Measurements from ENCODE around the gene KCTD13.
A peak's percentile ranks its signal among the peaks of the same experiment; 100 is the strongest.

Gene KCTD13

GRCh38 chr16:29901607-29901945 is 24.4 kb downstream of the KCTD13 start:
- Histone ChIP-seq H3K36me3 (ENCODE audit: insufficient read depth, low read length) (no peaks in the 10 kb centered on the region), H3K9me3 (replicated peaks; ENCODE audit: low read length) (no peaks in the 10 kb centered on the region), H3K4me2 (ENCODE audit: low read length) (peak overlapping the region; percentile 95), H3K27me3 (ENCODE audit: control insufficient read depth, insufficient read depth, low read length) (peaks cover 15% of the 10 kb centered on the region), H3K9ac (ENCODE audit: low read depth, low read length) (no peak overlapping the region), H3K4me1 (ENCODE audit: control insufficient read depth, insufficient read depth, low read length) (peaks cover 21% of the 10 kb centered on the region), H3K4me3 (ENCODE audit: low read length) (peak overlapping the region; percentile 68)

- Histone ChIP-seq H3K36me3 (ENCODE audit: insufficient read depth, low read length) (no peaks in the 10 kb centered on the region), H3K9ac (ENCODE audit: low read depth, low read length) (peak overlapping the region; percentile 37), H3K9me3 (replicated peaks; ENCODE audit: low read length) (no peaks in the 10 kb centered on the region), H3K4me2 (ENCODE audit: low read length) (peak overlapping the region; percentile 95), H3K4me3 (ENCODE audit: low read length) (peak overlapping the region; percentile 68), H3K4me1 (ENCODE audit: control insufficient read depth, insufficient read depth, low read length) (peaks cover 21% of the 10 kb centered on the region), H3K27me3 (ENCODE audit: control insufficient read depth, insufficient read depth, low read length) (peaks cover 15% of the 10 kb centered on the region)
Measured at GRCh38 chr16:29900888-29901606, 25.0 kb downstream of the KCTD13 start.

GRCh38 chr16:29900102-29900887 is 25.7 kb downstream of the KCTD13 start, which contains the start of gene ASPHD1:
ASPHD1 (plus strand) TSS chr16:29900488; CDS start chr16:29900972, 484 bp downstream.
- peak within 1 kb of the TSS; percentile 68 for H3K4me3 ChIP-seq (ENCODE audit: low read length)
- H3K27me3 ChIP-seq (ENCODE audit: control insufficient read depth, insufficient read depth, low read length) = peaks cover 22% of the 10 kb centered on the region
- peak within 1 kb of the TSS; percentile 95 for H3K4me2 ChIP-seq (ENCODE audit: low read length)
- H3K9me3 ChIP-seq (replicated peaks; ENCODE audit: low read length) = no peaks in the 10 kb centered on the region
- H3K9ac ChIP-seq (ENCODE audit: low read depth, low read length) = peak within 1 kb of the TSS; percentile 37
- H3K4me1 ChIP-seq (ENCODE audit: control insufficient read depth, insufficient read depth, low read length) = peaks cover 21% of the 10 kb centered on the region
- H3K36me3 ChIP-seq (ENCODE audit: insufficient read depth, low read length) = no peaks in the 10 kb centered on the region

- Histone ChIP-seq H3K9me3 (replicated peaks; ENCODE audit: low read length) (no peaks in the 10 kb centered on the region), H3K36me3 (ENCODE audit: insufficient read depth, low read length) (no peaks in the 10 kb centered on the region), H3K4me3 (ENCODE audit: low read length) (peak within 1 kb of the TSS; percentile 68), H3K4me2 (ENCODE audit: low read length) (peak within 1 kb of the TSS; percentile 95), H3K4me1 (ENCODE audit: control insufficient read depth, insufficient read depth, low read length) (peaks cover 21% of the 10 kb centered on the region), H3K9ac (ENCODE audit: low read depth, low read length) (peak within 1 kb of the TSS; percentile 37), H3K27me3 (ENCODE audit: control insufficient read depth, insufficient read depth, low read length) (peaks cover 24% of the 10 kb centered on the region)
Measured at GRCh38 chr16:29899516-29900101, 26.4 kb downstream of the KCTD13 start, which contains the start of gene SEZ6L2. SEZ6L2 (minus strand) TSS chr16:29899550; CDS start chr16:29899019, 531 bp downstream.

- Histone ChIP-seq H3K9me3 (replicated peaks; ENCODE audit: low read length) (no peaks in the 10 kb centered on the region), H3K4me1 (ENCODE audit: control insufficient read depth, insufficient read depth, low read length) (peaks cover 21% of the 10 kb centered on the region), H3K4me2 (ENCODE audit: low read length) (peak overlapping the region; percentile 95), H3K27me3 (ENCODE audit: control insufficient read depth, insufficient read depth, low read length) (peaks cover 24% of the 10 kb centered on the region), H3K4me3 (ENCODE audit: low read length) (peak overlapping the region; percentile 40), H3K36me3 (ENCODE audit: insufficient read depth, low read length) (no peaks in the 10 kb centered on the region), H3K9ac (ENCODE audit: low read depth, low read length) (no peak overlapping the region)
Measured at GRCh38 chr16:29898804-29899515, 27.1 kb downstream of the KCTD13 start.

- no peak overlapping the region for H3K9ac ChIP-seq (ENCODE audit: low read depth, low read length)
- H3K4me2 ChIP-seq (ENCODE audit: low read length) = peak overlapping the region; percentile 95
- no peaks in the 10 kb centered on the region for H3K9me3 ChIP-seq (replicated peaks; ENCODE audit: low read length)
- no peaks in the 10 kb centered on the region for H3K36me3 ChIP-seq (ENCODE audit: insufficient read depth, low read length)
- H3K4me3 ChIP-seq (ENCODE audit: low read length) = no peak overlapping the region
- H3K27me3 ChIP-seq (ENCODE audit: control insufficient read depth, insufficient read depth, low read length) = peaks cover 24% of the 10 kb centered on the region
- H3K4me1 ChIP-seq (ENCODE audit: control insufficient read depth, insufficient read depth, low read length) = peaks cover 21% of the 10 kb centered on the region
Measured at GRCh38 chr16:29898135-29898803, 27.8 kb downstream of the KCTD13 start.

GRCh38 chr16:29897333-29897732 is 28.7 kb downstream of the KCTD13 start:
- no peak overlapping the region for H3K9ac ChIP-seq (ENCODE audit: low read depth, low read length)
- H3K36me3 ChIP-seq (ENCODE audit: insufficient read depth, low read length) = no peaks in the 10 kb centered on the region
- H3K27me3 ChIP-seq (ENCODE audit: control insufficient read depth, insufficient read depth, low read length) = peaks cover 24% of the 10 kb centered on the region
- H3K4me2 ChIP-seq (ENCODE audit: low read length) = no peak overlapping the region
- no peak overlapping the region for H3K4me3 ChIP-seq (ENCODE audit: low read length)
- H3K9me3 ChIP-seq (replicated peaks; ENCODE audit: low read length) = no peaks in the 10 kb centered on the region
- peaks cover 21% of the 10 kb centered on the region for H3K4me1 ChIP-seq (ENCODE audit: control insufficient read depth, insufficient read depth, low read length)

GRCh38 chr16:29896841-29897240 is 29.2 kb downstream of the KCTD13 start:
- no peaks in the 10 kb centered on the region for H3K36me3 ChIP-seq (ENCODE audit: insufficient read depth, low read length)
- H3K4me3 ChIP-seq (ENCODE audit: low read length) = no peak overlapping the region
- H3K9me3 ChIP-seq (replicated peaks; ENCODE audit: low read length) = no peaks in the 10 kb centered on the region
- H3K9ac ChIP-seq (ENCODE audit: low read depth, low read length) = no peak overlapping the region
- H3K4me1 ChIP-seq (ENCODE audit: control insufficient read depth, insufficient read depth, low read length) = peaks cover 20% of the 10 kb centered on the region
- H3K27me3 ChIP-seq (ENCODE audit: control insufficient read depth, insufficient read depth, low read length) = peaks cover 24% of the 10 kb centered on the region
- H3K4me2 ChIP-seq (ENCODE audit: low read length) = no peak overlapping the region

GRCh38 chr16:29894352-29894751 is 31.7 kb downstream of the KCTD13 start:
- H3K4me2 ChIP-seq (ENCODE audit: low read length) = no peak overlapping the region
- peaks cover under 1% of the 10 kb centered on the region for H3K4me1 ChIP-seq (ENCODE audit: control insufficient read depth, insufficient read depth, low read length)
- peaks cover 24% of the 10 kb centered on the region for H3K27me3 ChIP-seq (ENCODE audit: control insufficient read depth, insufficient read depth, low read length)

GRCh38 chr16:29893553-29893952 is 32.5 kb downstream of the KCTD13 start:
- Histone ChIP-seq H3K9ac (ENCODE audit: low read depth, low read length) (no peak overlapping the region), H3K4me2 (ENCODE audit: low read length) (no peak overlapping the region), H3K36me3 (ENCODE audit: insufficient read depth, low read length) (no peaks in the 10 kb centered on the region), H3K4me1 (ENCODE audit: control insufficient read depth, insufficient read depth, low read length) (no peaks in the 10 kb centered on the region), H3K9me3 (replicated peaks; ENCODE audit: low read length) (no peaks in the 10 kb centered on the region), H3K4me3 (ENCODE audit: low read length) (no peak overlapping the region), H3K27me3 (ENCODE audit: control insufficient read depth, insufficient read depth, low read length) (peaks cover 22% of the 10 kb centered on the region)

More at GRCh38 chr16:29894352-29894751, 31.7 kb downstream of the KCTD13 start:
- H3K9ac ChIP-seq (ENCODE audit: low read depth, low read length) = no peak overlapping the region
- no peaks in the 10 kb centered on the region for H3K36me3 ChIP-seq (ENCODE audit: insufficient read depth, low read length)
- H3K4me3 ChIP-seq (ENCODE audit: low read length) = no peak overlapping the region
- H3K9me3 ChIP-seq (replicated peaks; ENCODE audit: low read length) = no peaks in the 10 kb centered on the region

Data from skeletal muscle satellite cell (primary cell).